ENCODE data around the gene GRAMD2B.

GRCh38 chr5:126514558-126515141 lies 91.4 kb downstream of the GRAMD2B start:
- TF ChIP-seq, protein P1, sequence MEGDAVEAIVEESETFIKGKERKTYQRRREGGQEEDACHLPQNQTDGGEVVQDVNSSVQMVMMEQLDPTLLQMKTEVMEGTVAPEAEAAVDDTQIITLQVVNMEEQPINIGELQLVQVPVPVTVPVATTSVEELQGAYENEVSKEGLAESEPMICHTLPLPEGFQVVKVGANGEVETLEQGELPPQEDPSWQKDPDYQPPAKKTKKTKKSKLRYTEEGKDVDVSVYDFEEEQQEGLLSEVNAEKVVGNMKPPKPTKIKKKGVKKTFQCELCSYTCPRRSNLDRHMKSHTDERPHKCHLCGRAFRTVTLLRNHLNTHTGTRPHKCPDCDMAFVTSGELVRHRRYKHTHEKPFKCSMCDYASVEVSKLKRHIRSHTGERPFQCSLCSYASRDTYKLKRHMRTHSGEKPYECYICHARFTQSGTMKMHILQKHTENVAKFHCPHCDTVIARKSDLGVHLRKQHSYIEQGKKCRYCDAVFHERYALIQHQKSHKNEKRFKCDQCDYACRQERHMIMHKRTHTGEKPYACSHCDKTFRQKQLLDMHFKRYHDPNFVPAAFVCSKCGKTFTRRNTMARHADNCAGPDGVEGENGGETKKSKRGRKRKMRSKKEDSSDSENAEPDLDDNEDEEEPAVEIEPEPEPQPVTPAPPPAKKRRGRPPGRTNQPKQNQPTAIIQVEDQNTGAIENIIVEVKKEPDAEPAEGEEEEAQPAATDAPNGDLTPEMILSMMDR (IDR thresholded peaks at IDR 0.05) = no peak
- TF ChIP-seq POLR2AphosphoS5 (IDR thresholded peaks at IDR 0.05; ENCODE audit: low read depth, low read length) = no peak
- TF ChIP-seq REST (IDR thresholded peaks at IDR 0.05; ENCODE audit: insufficient read depth in 1 of 2, low read depth in 2 of 2, low read length in 1 of 2) = no peak
